Measurements from ENCODE around the gene AKAP13. TPM values are rescaled to one million over a fixed set of nuclear protein-coding genes. Genes with fewer than 3 reads are reported as not detected.

The AKAP13 gene
- polyA plus RNA-seq, 1 of the 3 experiments (the other 2 are of a cell fraction), result 8.4 TPM

- H3K9me3 ChIP-seq, result no peaks in the 10 kb centered on the region
- H3K27me3 ChIP-seq (ENCODE audit: insufficient read depth), result no peaks in the 10 kb centered on the region
- 53% methylated on average over 3 of the region's 3 CpGs for WGBS (ENCODE audit: low lambda C conversion rate)
- H3K4me3 ChIP-seq (ENCODE audit: low read depth in 2 of 2, low read length in 1 of 2), result no peak overlapping the region
- no peak overlapping the region for H3K4me2 ChIP-seq
- no peaks in the 10 kb centered on the region for H3K36me3 ChIP-seq (replicated peaks in 1 of 2; ENCODE audit: control insufficient read depth in 1 of 2, insufficient read depth in 2 of 2, low read length in 1 of 2)
- H4K20me1 ChIP-seq (ENCODE audit: insufficient read depth), result no peaks in the 10 kb centered on the region
- H2AFZ ChIP-seq (ENCODE audit: low read depth), result no peak overlapping the region
- H3K9me2 ChIP-seq, result no peaks in the 10 kb centered on the region
- peaks cover 7 to 49% of the 10 kb centered on the region in 2 experiments; a peak in 3 of 4 replicates for H3K4me1 ChIP-seq (ENCODE audit: control insufficient read depth in 1 of 2, insufficient read depth in 2 of 2, low read depth in 1 of 2, low read length in 1 of 2)
- no peak for DNase-seq
- peaks cover 4% of the 10 kb centered on the region for H3F3A ChIP-seq (replicated peaks; ENCODE audit: insufficient read depth)
- ChIA-PET CTCF (interaction anchor here (2.0 to 3.3 kb wide), 3 partner anchors 9 to 198 kb away, joined by 8 to 21 read pairs (median 12); no protein-coding TSS in a partner anchor), POLR2A (no interaction called here)
- TF ChIP-seq USF2 (IDR thresholded peaks at IDR 0.05; ENCODE audit: borderline replicate concordance, low read depth, low read length) (no peak), SMC3 (IDR thresholded peaks at IDR 0.05; ENCODE audit: low read depth, low read length) (no peak), CHD2 (IDR thresholded peaks at IDR 0.05; ENCODE audit: low read length, partially characterized antibody) (no peak), MAX (IDR thresholded peaks at IDR 0.05; ENCODE audit: low read depth) (no peak), REST (IDR thresholded peaks at IDR 0.05; ENCODE audit: low read depth, low read length) (no peak), TEAD4 (IDR thresholded peaks at IDR 0.05; ENCODE audit: borderline replicate concordance, insufficient read depth) (no peak), EP300 (IDR thresholded peaks at IDR 0.05; ENCODE audit: borderline replicate concordance in 1 of 2, low read depth in 1 of 2, low read length in 1 of 2) (no peak), MXI1 (IDR thresholded peaks at IDR 0.05; ENCODE audit: low read depth, low read length) (no peak), GATA2 (CRISPR knock-in tag; IDR thresholded peaks at IDR 0.05) (no peak), JUND (IDR thresholded peaks at IDR 0.05) (no peak), ELF1 (IDR thresholded peaks at IDR 0.05) (no peak), EZH2phosphoT487 (IDR thresholded peaks at IDR 0.05; ENCODE audit: borderline replicate concordance, low read depth) (no peak), FOXJ3 (CRISPR knock-in tag; IDR thresholded peaks at IDR 0.05) (no peak), RCOR1 (IDR thresholded peaks at IDR 0.05; ENCODE audit: low read length) (no peak), NRF1 (IDR thresholded peaks at IDR 0.05; ENCODE audit: low read depth, low read length) (no peak), YY1 (IDR thresholded peaks at IDR 0.05; ENCODE audit: low read depth) (no peak), RFX5 (IDR thresholded peaks at IDR 0.05; ENCODE audit: low read length) (no peak)
- TF ChIP-seq, protein P1, sequence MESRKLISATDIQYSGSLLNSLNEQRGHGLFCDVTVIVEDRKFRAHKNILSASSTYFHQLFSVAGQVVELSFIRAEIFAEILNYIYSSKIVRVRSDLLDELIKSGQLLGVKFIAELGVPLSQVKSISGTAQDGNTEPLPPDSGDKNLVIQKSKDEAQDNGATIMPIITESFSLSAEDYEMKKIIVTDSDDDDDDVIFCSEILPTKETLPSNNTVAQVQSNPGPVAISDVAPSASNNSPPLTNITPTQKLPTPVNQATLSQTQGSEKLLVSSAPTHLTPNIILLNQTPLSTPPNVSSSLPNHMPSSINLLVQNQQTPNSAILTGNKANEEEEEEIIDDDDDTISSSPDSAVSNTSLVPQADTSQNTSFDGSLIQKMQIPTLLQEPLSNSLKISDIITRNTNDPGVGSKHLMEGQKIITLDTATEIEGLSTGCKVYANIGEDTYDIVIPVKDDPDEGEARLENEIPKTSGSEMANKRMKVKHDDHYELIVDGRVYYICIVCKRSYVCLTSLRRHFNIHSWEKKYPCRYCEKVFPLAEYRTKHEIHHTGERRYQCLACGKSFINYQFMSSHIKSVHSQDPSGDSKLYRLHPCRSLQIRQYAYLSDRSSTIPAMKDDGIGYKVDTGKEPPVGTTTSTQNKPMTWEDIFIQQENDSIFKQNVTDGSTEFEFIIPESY (IDR thresholded peaks at IDR 0.05; ENCODE audit: borderline replicate concordance, low read depth), result no peak
- peaks cover 44% of the 10 kb centered on the region for H3K79me2 ChIP-seq (ENCODE audit: insufficient read depth)
- no peak overlapping the region for H3K9ac ChIP-seq
- H3K27ac ChIP-seq (ENCODE audit: low read depth in 2 of 2, low read length in 1 of 2), result peak overlapping the region; percentile 73 to 98; a peak in 3 of 4 replicates
These were observed 114.7 kb downstream of the AKAP13 start for GRCh38 chr15:85495096-85495495.

All from SK-N-SH (cell line).